Measurements from ENCODE around the gene CAPN12. TPM values are rescaled to one million over a fixed set of nuclear protein-coding genes. Genes with fewer than 3 reads are reported as not detected.

Gene CAPN12
- total and polyA plus RNA-seq, 2 of the 8 experiments (the other 6 are each of a cell fraction or from before 2014, with no cell fraction given), result 8.8 to 20.0 TPM

DNA sequence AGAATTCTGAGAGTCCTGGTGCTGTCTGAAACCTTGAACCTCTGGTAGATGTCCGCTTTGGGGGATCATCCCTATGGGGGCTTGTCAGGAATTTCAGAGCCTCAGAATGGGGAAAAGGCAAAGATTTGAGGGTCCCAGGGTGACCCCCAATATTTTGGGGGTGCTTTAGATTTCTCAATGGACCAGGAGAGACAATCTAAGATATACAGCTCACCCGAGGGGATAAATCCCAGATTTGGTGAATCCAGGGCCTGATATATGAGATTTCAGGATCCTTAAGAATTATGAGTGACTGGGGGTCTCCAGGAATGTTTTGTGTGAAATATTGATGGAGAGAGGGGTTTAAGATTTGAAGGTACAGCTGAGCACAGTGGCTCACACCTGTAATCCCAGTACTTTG is 3.3 kb downstream of the CAPN12 start:
- no peak for FAIRE-seq
- no peak overlapping the region for H3K56ac ChIP-seq (replicated peaks; ENCODE audit: insufficient read length, low read depth, low read length)
- H2BK12ac ChIP-seq (ENCODE audit: low read depth, low read length), result no peak overlapping the region
- no peak overlapping the region for H2AK5ac ChIP-seq (ENCODE audit: low read depth, low read length)
- H3K79me1 ChIP-seq (ENCODE audit: low read depth, low read length), result no peaks in the 10 kb centered on the region
- no peak overlapping the region for H2BK5ac ChIP-seq (ENCODE audit: low read depth, low read length)
- H3K18ac ChIP-seq (ENCODE audit: extremely low read depth, low read length), result no peak overlapping the region
- H3K4me1 ChIP-seq (replicated peaks in 1 of 4; ENCODE audit: control insufficient read depth in 3 of 4, insufficient read depth in 4 of 4, low read length in 3 of 4), result peaks cover 0 to 5% (median 1%) of the 10 kb centered on the region in 4 experiments; a peak in 4 of 7 replicates
- H4K20me1 ChIP-seq (replicated peaks in 1 of 2; ENCODE audit: control insufficient read depth in 1 of 2, insufficient read depth in 2 of 2, low read length in 2 of 2), result no peaks in the 10 kb centered on the region
- H3K4me3 ChIP-seq (ENCODE audit: extremely low read depth in 1 of 4, insufficient read depth in 2 of 4, low read depth in 3 of 4, low read length in 4 of 4), result no peak overlapping the region
- no peak overlapping the region for H3K9ac ChIP-seq (replicated peaks in 1 of 4; ENCODE audit: extremely low read depth in 1 of 4, low read depth in 3 of 4, low read length in 3 of 4)
- peaks cover 8% of the 10 kb centered on the region; the same call in 1 of the 2 replicates for H3K23me2 ChIP-seq (ENCODE audit: low read depth, low read length)
- H2BK120ac ChIP-seq (replicated peaks; ENCODE audit: low read depth, low read length), result no peak overlapping the region
- no peak overlapping the region for H4K8ac ChIP-seq (ENCODE audit: extremely low read depth, insufficient read depth, low read length)
- ChIA-PET CTCF (ENCODE audit: partially characterized antibody) (interaction anchor here (0.7 to 3.4 kb wide), 3 partner anchors 29 to 178 kb away, joined by 3 to 14 read pairs (median 3); no protein-coding TSS in a partner anchor), POLR2A (ENCODE audit: partially characterized antibody) (interaction anchor here (2.4 kb wide), 1 partner anchor 108 kb away, joined by 6 read pairs; no protein-coding TSS in a partner anchor)
- H3K27ac ChIP-seq (ENCODE audit: low read depth, low read length), result no peak overlapping the region
- peaks cover 0 to 3% of the 10 kb centered on the region in 2 experiments; a peak in 1 of 4 replicates for H3K9me3 ChIP-seq (ENCODE audit: insufficient read depth in 2 of 2, low read depth in 1 of 2, low read length in 1 of 2)
- H3K27me3 ChIP-seq (replicated peaks in 1 of 4; ENCODE audit: control insufficient read depth in 3 of 4, extremely low read depth in 1 of 4, insufficient read depth in 3 of 4, low read length in 3 of 4), result peaks cover 4 to 16% (median 13%) of the 10 kb centered on the region in 4 experiments
- H4K91ac ChIP-seq (replicated peaks; ENCODE audit: insufficient read length, low read length), result no peak overlapping the region
- no peak overlapping the region for H2BK20ac ChIP-seq (ENCODE audit: low read length)
- 92% methylated on average over 2 of the region's 2 CpGs; no CpG with 5 or more reads in 1 of the 2 experiments for whole genome bisulfite sequencing, 2 experiments (ENCODE audit: extremely low coverage in 1 of 2, insufficient coverage in 1 of 2, insufficient read length in 1 of 2, insufficient replicate concordance in 2 of 2, low coverage in 1 of 2, low lambda C conversion rate in 2 of 2, missing lambda C conversion rate in 1 of 2)
- no peaks in the 10 kb centered on the region for H3K79me2 ChIP-seq (ENCODE audit: control insufficient read depth in 1 of 2, insufficient read depth in 2 of 2, low read length in 2 of 2)
- no peak overlapping the region for H2BK15ac ChIP-seq (ENCODE audit: low read length)
- H2AFZ ChIP-seq (ENCODE audit: low read length), result no peak overlapping the region
- no peak overlapping the region for H3K4me2 ChIP-seq (ENCODE audit: insufficient read depth in 1 of 2, low read depth in 2 of 2, low read length in 2 of 2)
- no peak overlapping the region for H3K23ac ChIP-seq (ENCODE audit: insufficient read length)
- no peak overlapping the region for H3K4ac ChIP-seq (replicated peaks; ENCODE audit: insufficient read length, low read depth, low read length)
- H3K36me3 ChIP-seq (ENCODE audit: control insufficient read depth in 2 of 4, insufficient read depth in 4 of 4, low read length in 3 of 4), result no peaks in the 10 kb centered on the region
- DNase-seq (ENCODE audit: low read depth in 1 of 2, low spot score in 2 of 2), result no peak
- no peak overlapping the region for H3K14ac ChIP-seq (ENCODE audit: insufficient read length)
- H4K5ac ChIP-seq (ENCODE audit: insufficient read length, low read depth, low read length), result no peak overlapping the region
- no peak for TF ChIP-seq GABPA (IDR thresholded peaks at IDR 0.05; ENCODE audit: borderline replicate concordance, insufficient read depth, low read length)
- TF ChIP-seq MAFK (IDR thresholded peaks at IDR 0.05; ENCODE audit: low read depth, low read length), result no peak
- no peak for TF ChIP-seq RFX5 (IDR thresholded peaks at IDR 0.05; ENCODE audit: borderline replicate concordance, low read depth, low read length)
- no peak for TF ChIP-seq RNF2 (IDR thresholded peaks at IDR 0.05; ENCODE audit: borderline replicate concordance, low read depth, low read length, missing control alignments, poor library complexity, severe bottlenecking)
- TF ChIP-seq, protein P1, sequence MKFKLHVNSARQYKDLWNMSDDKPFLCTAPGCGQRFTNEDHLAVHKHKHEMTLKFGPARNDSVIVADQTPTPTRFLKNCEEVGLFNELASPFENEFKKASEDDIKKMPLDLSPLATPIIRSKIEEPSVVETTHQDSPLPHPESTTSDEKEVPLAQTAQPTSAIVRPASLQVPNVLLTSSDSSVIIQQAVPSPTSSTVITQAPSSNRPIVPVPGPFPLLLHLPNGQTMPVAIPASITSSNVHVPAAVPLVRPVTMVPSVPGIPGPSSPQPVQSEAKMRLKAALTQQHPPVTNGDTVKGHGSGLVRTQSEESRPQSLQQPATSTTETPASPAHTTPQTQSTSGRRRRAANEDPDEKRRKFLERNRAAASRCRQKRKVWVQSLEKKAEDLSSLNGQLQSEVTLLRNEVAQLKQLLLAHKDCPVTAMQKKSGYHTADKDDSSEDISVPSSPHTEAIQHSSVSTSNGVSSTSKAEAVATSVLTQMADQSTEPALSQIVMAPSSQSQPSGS (IDR thresholded peaks at IDR 0.05; ENCODE audit: low read length), result no peak
- TF ChIP-seq HDAC6 (IDR thresholded peaks at IDR 0.05; ENCODE audit: low read depth, low read length), result no peak
- TF ChIP-seq CEBPB (IDR thresholded peaks at IDR 0.05; ENCODE audit: low read depth, low read length), result no peak
- TF ChIP-seq POU5F1 (IDR thresholded peaks at IDR 0.05; ENCODE audit: low read depth, low read length), result no peak
- no peak for TF ChIP-seq TAF7 (optimal IDR thresholded peaks at IDR 0.05; ENCODE audit: borderline replicate concordance, low read depth, low read length)
- no peak for TF ChIP-seq CBX5 (IDR thresholded peaks at IDR 0.05; ENCODE audit: low read depth, low read length)
- no peak for TF ChIP-seq SIN3A (conservative IDR thresholded peaks at IDR 0.05 in 1 of 2, IDR thresholded peaks at IDR 0.05 in 1 of 2; ENCODE audit: low read depth in 1 of 2, low read length in 2 of 2)
